Epithelial cell of esophagus (primary cell): ENCODE results near the gene MRPL22.
"Not testable (repeated sequence)": the region's sequence is repeated elsewhere in the genome, so short reads cannot be mapped to it uniquely, and the experiment has no call there.

Source experiments
- DNase-seq: peaks from one replicate; pipeline ENCODE4 v3.0.0; 2010; ENCODE audit warnings: low read depth
- H3K4me3 ChIP-seq: 2 replicates; pipeline ENCODE4 v1.5.1; 2011; ENCODE audit warnings: mild to moderate bottlenecking, low read length, control low read depth
- CTCF ChIP-seq: IDR thresholded peaks from 2 replicates; pipeline ENCODE4 v1.5.1; 2011; ENCODE audit warnings: low read depth, mild to moderate bottlenecking, low read length, control low read depth, inconsistent platforms; ENCODE audit not compliant: insufficient read depth; ENCODE audit errors: missing control alignments

The MRPL22 gene

GRCh38 chr5:154972476-154973080, 31.7 kb downstream of the MRPL22 start:
- H3K4me3 ChIP-seq: no peak overlapping the region
- TF ChIP-seq CTCF: peak; percentile 75
- peak; percentile 63 for DNase-seq

DNA sequence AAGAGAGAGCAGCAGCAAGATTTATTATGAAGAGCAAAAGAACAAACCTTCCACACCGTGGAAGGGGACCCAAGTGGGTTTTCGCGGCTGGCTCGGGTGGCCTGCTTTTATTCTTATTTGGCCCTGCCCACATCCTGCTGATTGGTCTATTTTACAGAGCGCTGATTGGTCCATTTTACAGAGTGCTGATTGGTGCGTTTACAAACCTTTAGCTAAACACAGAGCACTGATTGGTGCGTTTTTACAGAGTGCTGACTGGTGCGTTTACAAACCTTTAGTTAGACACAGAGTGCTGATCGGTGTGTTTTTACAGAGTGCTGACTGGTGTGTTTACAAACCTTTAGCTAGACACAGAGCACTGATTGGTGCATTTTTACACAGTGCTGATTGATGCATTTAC, 35.2 kb downstream of the MRPL22 start:
- not testable (repeated sequence) for DNase-seq, H3K4me3 ChIP-seq

DNA sequence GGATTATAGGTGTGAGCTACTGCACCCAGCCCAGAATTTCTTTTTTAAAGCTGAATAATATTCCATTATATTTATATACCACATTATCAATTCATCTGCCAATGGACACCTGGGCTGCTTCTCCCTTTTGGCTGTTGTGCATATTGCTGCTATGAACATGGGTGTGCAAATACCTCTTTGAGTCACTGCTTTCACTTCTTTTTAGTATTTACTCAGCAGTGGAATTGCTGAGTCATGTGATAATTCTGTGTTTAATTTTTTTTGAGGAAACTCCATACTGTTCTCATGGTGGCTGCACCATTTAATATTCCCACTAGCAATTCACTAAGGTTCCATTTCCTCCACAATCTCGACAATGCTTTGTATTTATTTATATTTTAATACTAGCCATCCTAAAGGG, 36.5 kb downstream of the MRPL22 start:
- TF ChIP-seq CTCF: no peak
- H3K4me3 ChIP-seq: no peak overlapping the region
- DNase-seq: peak; percentile 54

DNA sequence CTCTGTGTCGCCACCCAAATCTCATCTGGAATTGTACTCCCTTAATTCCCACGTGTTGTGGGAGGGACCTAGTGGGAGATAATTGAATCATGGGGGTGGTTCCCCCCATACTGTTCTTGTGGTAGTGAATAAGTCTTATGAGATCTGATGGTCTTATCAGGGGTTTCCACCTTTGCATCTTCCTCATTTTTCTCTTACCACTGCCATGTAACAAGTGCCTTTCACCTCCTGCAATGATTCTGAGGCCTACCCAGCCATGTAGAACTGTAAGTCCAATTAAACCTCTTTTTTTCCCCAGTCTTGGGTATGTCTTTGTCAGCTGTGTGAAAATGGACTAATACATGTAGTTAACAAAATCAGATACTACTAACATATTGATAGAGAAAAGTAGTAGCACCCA, 37.4 kb downstream of the MRPL22 start:
- H3K4me3 ChIP-seq, DNase-seq: not testable (repeated sequence)

GRCh38 chr5:154984946-154985516, 44.2 kb downstream of the MRPL22 start:
- DNase-seq: no peak
- H3K4me3 ChIP-seq: no peak overlapping the region
- no peak for TF ChIP-seq CTCF

DNA sequence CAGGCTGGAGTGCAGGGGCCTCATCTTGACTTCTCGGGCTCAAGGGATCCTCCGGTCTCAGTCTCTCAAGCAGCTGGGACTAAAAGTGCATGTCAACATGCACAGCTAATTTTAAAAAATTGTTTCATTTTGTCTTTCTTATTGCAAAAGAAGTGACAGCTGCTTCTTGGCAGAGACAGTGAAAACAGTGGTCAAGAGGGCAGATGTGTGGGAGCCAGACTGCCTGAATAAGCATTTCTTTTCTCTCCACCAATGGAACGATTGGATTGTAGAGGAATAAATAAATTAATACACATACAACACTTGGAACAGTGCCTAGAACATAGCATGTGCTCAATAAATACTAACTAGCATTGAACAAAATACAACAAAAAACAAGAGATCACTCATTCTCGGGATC, 45.3 kb downstream of the MRPL22 start:
- no peak for TF ChIP-seq CTCF
- no peak overlapping the region for H3K4me3 ChIP-seq
- DNase-seq: no peak

- no peak for DNase-seq
- no peak overlapping the region for H3K4me3 ChIP-seq
- no peak for TF ChIP-seq CTCF
Measured at GRCh38 chr5:154989626-154990025, 48.8 kb downstream of the MRPL22 start.

- no peak overlapping the region for H3K4me3 ChIP-seq
- TF ChIP-seq CTCF: no peak
- no peak for DNase-seq
Measured at GRCh38 chr5:154993461-154993860, 52.6 kb downstream of the MRPL22 start.
